ENCODE results near the gene CACHD1. TPM values are rescaled to one million over a fixed set of nuclear protein-coding genes. Genes with fewer than 3 reads are reported as not detected.

CACHD1 gene
- total and polyA plus RNA-seq, 2 of the 4 experiments (the other 2 are of a cell fraction) = 2.9 to 5.9 TPM

- Histone ChIP-seq H3K4me2 (ENCODE audit: low read depth, low read length) (no peak overlapping the region), H3K56ac (ENCODE audit: extremely low read depth, insufficient read depth, low read length) (no peak overlapping the region), H4K91ac (ENCODE audit: insufficient read depth, low read depth, low read length) (no peak overlapping the region), H3K18ac (ENCODE audit: low read depth, low read length) (no peak overlapping the region), H3K27me3 (ENCODE audit: control insufficient read depth, insufficient read depth, low read length) (no peaks in the 10 kb centered on the region), H2AFZ (replicated peaks; ENCODE audit: low read length, poor library complexity) (no peak overlapping the region), H2BK20ac (ENCODE audit: low read depth, low read length) (no peak overlapping the region), H4K20me1 (ENCODE audit: insufficient read depth, low read length) (no peaks in the 10 kb centered on the region), H3K4me1 (ENCODE audit: control insufficient read depth, insufficient read depth, low read length) (peaks cover 5% of the 10 kb centered on the region), H2BK120ac (ENCODE audit: low read depth, low read length) (no peak overlapping the region), H3K23ac (ENCODE audit: low read depth, low read length) (no peak overlapping the region), H3K9ac (ENCODE audit: low read depth, low read length) (no peak overlapping the region), H3K9me3 (ENCODE audit: control insufficient read depth, insufficient read depth, low read length) (no peaks in the 10 kb centered on the region), H4K5ac (ENCODE audit: low read depth, low read length) (no peak overlapping the region), H3K4ac (ENCODE audit: low read depth, low read length) (no peak overlapping the region), H2AK5ac (ENCODE audit: low read depth, low read length) (no peak overlapping the region), H2BK15ac (ENCODE audit: low read depth, low read length) (no peak overlapping the region), H3K4me3 (ENCODE audit: insufficient read depth, low read depth, low read length) (no peak overlapping the region), H4K8ac (ENCODE audit: low read depth in 2 of 2, low read length in 2 of 2) (no peak overlapping the region), H3K36me3 (ENCODE audit: control insufficient read depth, insufficient read depth, low read length) (peaks cover 1% of the 10 kb centered on the region; the same call in 1 of the 2 replicates), H2AK9ac (replicated peaks; ENCODE audit: low read depth, low read length, poor library complexity) (no peak overlapping the region), H3K9me1 (ENCODE audit: insufficient read depth, low read length) (peaks cover 9% of the 10 kb centered on the region; the same call in 1 of the 2 replicates), H3K79me1 (ENCODE audit: low read depth in 1 of 2, low read length in 2 of 2) (no peaks in the 10 kb centered on the region), H3K14ac (replicated peaks; ENCODE audit: low read depth, low read length) (no peak overlapping the region), H3K27ac (ENCODE audit: insufficient read depth, low read length) (no peak overlapping the region), H2BK5ac (ENCODE audit: low read depth, low read length, poor library complexity, severe bottlenecking) (no peak overlapping the region)
- BruUV-seq (replicated peaks) = no TSS peak
- ChIA-PET CTCF (interaction anchor here (0.6 kb wide), 3 partner anchors 144 to 992 kb away, joined by 3 to 5 read pairs (median 3); no protein-coding TSS in a partner anchor), POLR2A (ENCODE audit: unreplicated experiment) (no interaction called here)
- dilution Hi-C loops (cut with HindIII; ENCODE audit: low sequenced_read_pairs, unreplicated experiment) (no loop called here), intact Hi-C loops (cut with micrococcal nuclease) (no loop called here), in situ Hi-C loops (cut with MboI; ENCODE audit: low sequenced_read_pairs) (no loop called here)
- TF ChIP-seq FOS (IDR thresholded peaks at IDR 0.05; ENCODE audit: low read depth, low read length) (no peak), NFE2L2 (IDR thresholded peaks at IDR 0.05; ENCODE audit: low read depth, low read length) (no peak), RCOR1 (IDR thresholded peaks at IDR 0.05; ENCODE audit: insufficient replicate concordance, low read length) (no peak), MAFK (IDR thresholded peaks at IDR 0.05; ENCODE audit: low read depth, low read length) (no peak)
- ATAC-seq (ENCODE audit: low read depth) (no peak), DNase-seq (no peak)
- WGBS, 2 experiments (ENCODE audit: extremely low coverage in 2 of 2, insufficient read length in 1 of 2) = no CpG with 5 or more reads among the region's 2 CpGs
Observed at GRCh38 chr1:64683419-64683818, 213.5 kb downstream of the CACHD1 start.
